DND-41 (cell line): ENCODE measurements around the gene AMFR.

Source experiments
- ATAC-seq: fragments of 200-7000 bp; cut with Tn5 transposase; 3 replicates; pipeline ENCODE4 v1.9.1; 2021; ENCODE audit warnings: low read depth; ENCODE audit not compliant: insufficient read depth
- DNase-seq: peaks from one replicate; pipeline ENCODE4 v3.0.0-alpha.2; 2020
- H2AFZ ChIP-seq: 2 replicates; pipeline ENCODE4 v1.6.0; 2012; ENCODE audit warnings: low read depth, low read length
- H3K27ac ChIP-seq: 2 replicates; pipeline ENCODE4 v1.5.1; 2012; ENCODE audit warnings: low read length, inconsistent platforms
- H3K27me3 ChIP-seq: fragments of 200-600 bp; sonication (generic); 2 replicates; pipeline ENCODE4 v1.6.0; 2012; ENCODE audit warnings: low read length, mild to moderate bottlenecking, inconsistent platforms; ENCODE audit not compliant: insufficient read depth, poor library complexity
- H3K36me3 ChIP-seq: 2 replicates; pipeline ENCODE4 v1.5.1; 2012; ENCODE audit warnings: low read length, inconsistent platforms; ENCODE audit not compliant: insufficient read depth
- H3K4me1 ChIP-seq: 2 replicates; pipeline ENCODE4 v1.5.1; 2012; ENCODE audit warnings: mild to moderate bottlenecking, low read length; ENCODE audit not compliant: insufficient read depth
- H3K4me2 ChIP-seq: 2 replicates; pipeline ENCODE4 v1.6.0; 2012; ENCODE audit warnings: mild to moderate bottlenecking, moderate library complexity, low read length, inconsistent platforms; ENCODE audit not compliant: insufficient read depth
- H3K4me3 ChIP-seq, 2 experiments: fragments of 200-600 bp in 1 of 2; shearing (Covaris generic) in 1 of 2; 2 replicates each; pipeline ENCODE4 v1.5.1; 2012 to 2016; ENCODE audit warnings: inconsistent platforms in 2 of 2, low read length in 2 of 2, mild to moderate bottlenecking in 2 of 2, low read depth in 1 of 2, moderate library complexity in 1 of 2
- H3K79me2 ChIP-seq: 2 replicates; pipeline ENCODE4 v1.6.0; 2012; ENCODE audit warnings: low read length, inconsistent platforms; ENCODE audit not compliant: insufficient read depth
- H3K9ac ChIP-seq: 2 replicates; pipeline ENCODE4 v1.6.0; 2012; ENCODE audit warnings: low read depth, mild to moderate bottlenecking, inconsistent platforms, low read length, moderate library complexity
- H3K9me3 ChIP-seq: 2 replicates; pipeline ENCODE4 v1.5.1; 2012; ENCODE audit warnings: low read length, moderate library complexity, mild to moderate bottlenecking, inconsistent platforms; ENCODE audit not compliant: insufficient read depth, severe bottlenecking
- H4K20me1 ChIP-seq: 2 replicates; pipeline ENCODE4 v1.6.0; 2012; ENCODE audit warnings: low read length; ENCODE audit not compliant: insufficient read depth
- CTCF ChIP-seq: IDR thresholded peaks from 2 replicates; pipeline ENCODE4 v1.5.1; 2012; ENCODE audit warnings: borderline replicate concordance, low read length, moderate library complexity, mild to moderate bottlenecking; ENCODE audit not compliant: poor library complexity, severe bottlenecking; ENCODE audit errors: extremely low read depth
- EZH2 ChIP-seq: IDR thresholded peaks from 3 replicates; pipeline ENCODE4 v1.6.1; 2012; ENCODE audit warnings: borderline replicate concordance, low read depth, mild to moderate bottlenecking, moderate library complexity, low read length, inconsistent platforms; ENCODE audit not compliant: severe bottlenecking

Gene AMFR

DNA sequence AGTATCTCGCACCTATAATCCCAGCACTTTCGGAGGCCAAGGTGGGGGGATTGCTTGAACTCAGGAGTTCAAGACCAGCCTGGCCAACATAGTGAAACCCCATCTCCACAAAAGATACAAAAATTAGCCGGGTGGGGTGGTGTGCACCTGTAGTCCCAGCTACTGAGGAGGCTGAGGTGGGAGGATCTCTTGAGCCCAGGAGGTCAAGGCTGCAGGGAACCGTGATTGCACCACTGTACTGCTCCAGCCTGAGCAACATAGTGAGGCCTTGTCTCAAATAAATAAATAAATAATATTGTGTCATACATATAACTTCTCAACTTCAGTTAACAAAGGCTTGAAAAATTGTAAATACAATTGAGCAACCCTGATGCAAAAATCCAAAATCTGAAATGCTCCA is 8.2 kb downstream of the AMFR start:
- Histone ChIP-seq H3K27ac (no peak overlapping the region), H3K36me3 (peaks cover 17% of the 10 kb centered on the region), H3K9ac (no peak overlapping the region), H3K4me1 (peaks cover 9% of the 10 kb centered on the region), H3K27me3 (no peaks in the 10 kb centered on the region), H3K4me3 (no peak overlapping the region), H3K79me2 (peaks cover 93% of the 10 kb centered on the region), H3K4me2 (no peak overlapping the region), H3K9me3 (no peaks in the 10 kb centered on the region), H2AFZ (no peak overlapping the region), H4K20me1 (peaks cover 33% of the 10 kb centered on the region; the same call in 1 of the 2 replicates)
- no peak for TF ChIP-seq CTCF
- TF ChIP-seq EZH2, result no peak
- ATAC-seq (no peak), DNase-seq (no peak)

- H3K79me2 ChIP-seq, result peaks cover 84% of the 10 kb centered on the region
- DNase-seq (no peak), ATAC-seq (no peak)
- H3K27me3 ChIP-seq, result no peaks in the 10 kb centered on the region
- no peak for TF ChIP-seq CTCF
- TF ChIP-seq EZH2, result no peak
- H3K27ac ChIP-seq, result no peak overlapping the region
- no peak overlapping the region for H3K9ac ChIP-seq
- no peak overlapping the region for H3K4me2 ChIP-seq
- peaks cover 23% of the 10 kb centered on the region; the same call in 1 of the 2 replicates for H4K20me1 ChIP-seq
- H2AFZ ChIP-seq, result no peak overlapping the region
- no peaks in the 10 kb centered on the region for H3K9me3 ChIP-seq
- no peak overlapping the region for H3K4me3 ChIP-seq
- peaks cover 30% of the 10 kb centered on the region for H3K36me3 ChIP-seq
- 0 out of 2 replicates have a peak, but pooled peaks cover 3% of the 10 kb centered on the region for H3K4me1 ChIP-seq
Observed at GRCh38 chr16:56415875-56416274, 9.5 kb downstream of the AMFR start.

- Histone ChIP-seq H3K4me2 (no peak overlapping the region), H3K9ac (no peak overlapping the region), H3K79me2 (peaks cover 70% of the 10 kb centered on the region), H3K4me1 (no peaks in the 10 kb centered on the region), H3K27me3 (no peaks in the 10 kb centered on the region), H3K4me3 (no peak overlapping the region), H2AFZ (no peak overlapping the region), H3K27ac (no peak overlapping the region), H4K20me1 (peaks cover 17% of the 10 kb centered on the region; the same call in 1 of the 2 replicates), H3K36me3 (peaks cover 39% of the 10 kb centered on the region), H3K9me3 (no peaks in the 10 kb centered on the region)
- TF ChIP-seq CTCF (no peak), EZH2 (no peak)
- ATAC-seq (no peak), DNase-seq (no peak)
Observed at GRCh38 chr16:56414366-56414765, 11.0 kb downstream of the AMFR start.

- Histone ChIP-seq H2AFZ (no peak overlapping the region), H3K4me3 (no peak overlapping the region), H4K20me1 (peaks cover 17% of the 10 kb centered on the region; the same call in 1 of the 2 replicates), H3K4me2 (no peak overlapping the region), H3K9me3 (no peaks in the 10 kb centered on the region), H3K27me3 (no peaks in the 10 kb centered on the region), H3K4me1 (no peaks in the 10 kb centered on the region), H3K79me2 (peaks cover 60% of the 10 kb centered on the region), H3K36me3 (peaks cover 49% of the 10 kb centered on the region), H3K9ac (no peak overlapping the region), H3K27ac (no peak overlapping the region)
- ATAC-seq (no peak), DNase-seq (no peak)
- no peak for TF ChIP-seq EZH2
- TF ChIP-seq CTCF, result no peak
Observed at GRCh38 chr16:56413381-56413780, 12.0 kb downstream of the AMFR start.
